HG03565 (cell line): Measurements from ENCODE around the gene RNU6-8.

Experiments
- ATAC-seq: cut with Tn5 transposase; IDR thresholded peaks from one replicate; pipeline ENCODE4 v1.9.1; 2021; ENCODE audit warnings: mild to moderate bottlenecking, moderate library complexity; ENCODE audit not compliant: unreplicated experiment

RNU6-8 gene

DNA sequence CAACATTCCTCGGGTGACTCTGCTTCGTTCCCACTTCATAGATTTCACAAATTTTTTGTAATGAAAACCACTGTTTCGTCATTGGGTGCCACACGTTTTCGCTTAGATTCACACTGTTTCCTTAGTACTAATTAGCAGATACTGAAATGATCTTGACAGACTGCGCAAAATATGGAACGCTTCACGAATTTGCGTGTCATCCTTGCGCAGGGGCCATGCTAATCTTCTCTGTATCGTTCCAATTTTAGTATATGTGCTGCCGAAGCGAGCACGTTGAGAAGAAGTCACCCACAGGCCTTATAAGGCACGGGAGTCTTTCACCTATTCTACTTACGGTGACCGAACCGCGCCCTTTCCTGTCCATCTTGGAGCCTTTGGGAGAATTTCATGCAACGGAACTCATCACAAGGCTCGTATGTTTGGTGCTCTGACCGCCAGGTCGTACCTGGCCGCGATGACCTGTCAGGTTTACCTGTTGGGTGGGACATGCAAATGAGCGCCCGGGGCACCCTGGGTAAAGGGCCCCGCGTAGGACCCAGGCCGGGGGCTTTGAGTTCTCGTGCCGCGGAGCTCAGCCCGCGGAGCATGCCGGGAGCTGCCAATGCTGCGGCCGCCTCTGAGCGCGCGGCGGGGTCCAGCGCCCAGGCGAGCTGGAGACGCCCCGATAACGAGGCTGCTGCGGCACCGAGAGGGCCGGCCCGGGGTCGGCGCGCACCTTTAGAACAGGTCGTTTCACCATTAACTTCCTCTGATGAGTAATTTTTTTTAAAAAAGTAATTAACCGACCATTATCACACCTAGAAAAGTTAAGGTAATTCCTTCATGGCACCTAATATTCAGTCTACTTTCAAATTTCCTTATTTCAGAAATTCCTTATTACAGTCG lies at the start of gene RNU6-8:
TSS of gene RNU6-8 (minus strand) at position 272 of the 885 bp plus-strand sequence.
- peak; percentile 50 for ATAC-seq

- peak; percentile 86 for ATAC-seq
Observed at GRCh38 chr14:32252030-32252670, 49.1 kb upstream of the RNU6-8 start.

GRCh38 chr14:32251530-32251929 lies 48.5 kb upstream of the RNU6-8 start:
- no peak for ATAC-seq

DNA sequence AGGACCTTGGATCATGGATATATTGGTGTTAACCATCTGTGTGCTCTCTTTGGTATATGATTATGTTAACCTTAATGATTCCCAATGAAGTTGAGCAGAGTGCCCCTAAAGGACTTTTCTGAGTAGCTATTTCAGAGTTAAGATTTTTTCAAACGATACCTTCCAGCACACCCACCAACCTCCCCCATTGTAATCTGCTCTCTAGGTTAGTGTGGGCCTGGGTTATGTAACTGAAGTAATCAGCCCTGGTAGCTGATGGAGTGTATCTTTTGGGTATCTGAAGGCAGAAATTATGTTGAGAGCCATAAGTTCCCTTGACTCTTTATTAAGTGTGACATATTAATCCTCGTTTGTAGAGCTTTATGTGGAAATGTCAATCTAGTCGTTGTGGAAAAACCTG lies 47.6 kb upstream of the RNU6-8 start:
- ATAC-seq = no peak

DNA sequence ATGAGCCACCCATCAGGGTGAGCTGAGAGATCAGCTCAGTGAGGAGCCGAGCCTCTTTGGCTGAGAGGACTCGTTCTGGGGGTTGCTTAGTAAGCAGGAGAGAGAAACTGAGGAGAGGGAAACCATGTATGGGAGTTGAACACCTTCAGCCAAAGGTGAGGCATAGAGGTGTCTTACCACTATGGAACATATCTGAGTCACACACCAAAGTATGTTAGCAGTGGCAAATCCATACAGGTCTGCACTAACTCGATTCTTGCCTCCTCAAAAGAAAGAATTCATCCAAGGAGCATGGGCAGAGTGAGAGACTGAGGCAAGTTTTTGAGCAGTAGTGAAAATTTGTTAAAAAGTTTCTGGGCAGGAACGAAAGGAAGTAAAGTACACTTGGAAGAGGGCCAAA lies 46.7 kb upstream of the RNU6-8 start:
- no peak for ATAC-seq

GRCh38 chr14:32249371-32249770 lies 46.3 kb upstream of the RNU6-8 start:
- no peak for ATAC-seq

DNA sequence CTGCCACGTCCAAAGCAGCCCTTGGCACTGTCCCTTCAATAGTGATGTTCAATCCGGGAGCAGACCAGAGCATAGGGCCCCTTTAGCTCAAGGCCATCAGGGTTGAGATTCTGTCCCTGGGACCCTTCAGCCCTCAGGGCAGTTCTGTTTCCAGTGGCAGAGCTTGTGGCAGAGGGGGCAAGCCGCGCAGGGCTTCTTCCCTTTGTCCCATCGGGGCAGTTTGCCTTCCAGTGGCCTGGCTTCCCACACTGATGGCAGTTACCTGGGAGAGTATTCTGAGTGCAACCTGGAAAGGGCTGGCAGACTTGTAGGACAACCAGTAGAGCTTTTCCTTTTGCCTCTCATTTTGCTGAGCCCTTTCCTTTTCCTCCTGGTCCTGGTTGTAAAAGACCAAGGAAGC lies 43.7 kb upstream of the RNU6-8 start:
- no peak for ATAC-seq

DNA sequence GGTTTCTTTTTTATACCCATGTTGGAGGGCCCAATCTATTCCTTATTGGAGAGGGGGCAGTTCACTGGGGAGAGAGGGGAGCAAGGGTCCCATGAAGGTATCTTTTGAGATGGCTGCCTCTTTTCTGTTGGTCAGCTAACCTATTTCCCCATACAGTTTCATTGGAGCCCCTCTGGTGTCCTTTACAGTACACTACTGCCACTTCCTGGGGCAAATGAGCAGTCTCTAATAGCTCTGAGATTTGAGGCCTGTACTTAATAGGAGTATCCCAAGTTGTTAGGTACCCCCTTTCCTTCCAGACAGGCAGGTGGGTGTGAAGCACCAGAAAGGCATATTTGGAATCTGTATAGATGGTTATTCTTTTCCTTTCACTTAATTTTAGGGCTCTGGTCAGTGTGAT lies 41.3 kb upstream of the RNU6-8 start:
- ATAC-seq = no peak

GRCh38 chr14:32233260-32233659 lies 30.2 kb upstream of the RNU6-8 start:
- ATAC-seq = no peak

GRCh38 chr14:32232481-32232880 lies 29.4 kb upstream of the RNU6-8 start:
- no peak for ATAC-seq

DNA sequence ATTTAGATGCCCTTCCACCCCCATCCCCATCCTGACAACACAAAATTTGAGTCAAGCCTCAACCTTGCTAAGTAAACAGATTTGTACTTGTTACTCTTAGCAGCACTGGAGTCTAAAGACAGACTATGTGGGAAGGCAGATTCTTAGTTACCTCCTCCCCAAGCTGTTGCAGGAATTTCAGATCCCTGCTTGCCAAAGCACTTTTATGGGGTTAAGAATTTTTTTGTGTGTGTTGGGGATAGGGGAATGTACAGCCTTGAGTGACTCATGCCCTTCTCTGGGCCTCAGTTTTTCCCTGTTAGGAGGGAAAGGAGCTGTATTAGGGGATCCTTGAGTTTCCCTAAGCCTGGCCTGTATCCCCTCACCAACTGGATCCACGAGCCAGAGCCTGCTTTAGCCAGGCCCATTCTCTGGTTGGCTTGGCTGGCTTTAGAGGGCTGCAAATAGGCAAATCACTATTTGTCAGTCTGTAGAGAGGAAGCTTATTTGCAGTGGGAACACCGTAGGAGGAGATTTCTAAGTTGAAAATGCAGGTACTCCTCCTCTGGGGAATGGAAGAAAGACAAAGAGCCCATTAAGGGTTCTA lies 27.7 kb upstream of the RNU6-8 start:
- ATAC-seq = no peak

DNA sequence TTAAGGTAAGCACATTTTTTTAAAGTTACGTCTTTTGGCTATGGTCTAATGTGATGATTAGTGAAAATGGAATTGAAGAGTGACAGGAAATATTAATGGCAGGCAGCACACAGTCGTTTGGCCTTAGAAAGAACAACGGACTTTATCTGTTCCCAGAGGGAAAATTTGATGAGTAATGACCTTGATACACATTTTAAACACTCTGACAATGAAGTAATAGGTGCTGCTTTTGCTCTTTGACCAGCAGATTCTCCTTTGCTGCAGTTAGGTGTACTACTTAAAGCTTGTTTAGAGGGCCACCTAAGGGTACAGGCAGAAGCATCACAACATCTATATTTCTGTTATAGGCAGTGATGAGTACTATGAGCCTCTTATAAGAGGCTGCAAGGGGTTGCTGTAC lies 27.1 kb upstream of the RNU6-8 start:
- no peak for ATAC-seq

GRCh38 chr14:32226056-32226455 lies 23.0 kb upstream of the RNU6-8 start:
- ATAC-seq = no peak

DNA sequence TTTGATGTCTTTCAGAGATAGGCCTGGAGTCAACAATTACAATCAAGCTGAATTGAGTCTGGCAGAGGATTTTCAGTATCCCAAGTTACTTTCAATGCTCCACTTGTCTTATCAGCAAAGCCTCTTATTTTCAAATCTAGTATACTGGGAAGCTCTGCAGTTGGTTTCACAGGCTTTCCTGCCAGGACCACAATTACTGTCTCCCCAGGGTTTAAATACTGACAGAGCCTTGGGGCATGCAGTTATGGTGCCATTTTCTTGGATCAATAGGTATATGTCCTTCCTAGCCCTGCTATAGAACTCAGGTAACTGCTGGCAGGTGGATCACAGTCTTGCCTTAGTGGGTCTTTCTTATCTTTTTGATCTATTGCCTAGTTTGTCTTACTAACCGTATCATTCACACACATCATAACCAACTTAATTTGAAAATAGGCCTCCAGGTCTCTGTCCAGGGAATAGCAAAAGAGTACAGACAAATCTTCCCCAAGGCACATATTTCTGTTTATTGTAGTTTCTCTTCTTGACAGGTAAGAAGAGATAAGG lies 22.4 kb upstream of the RNU6-8 start:
- no peak for ATAC-seq

GRCh38 chr14:32224737-32225377 lies 21.8 kb upstream of the RNU6-8 start:
- peak; percentile 54 for ATAC-seq

DNA sequence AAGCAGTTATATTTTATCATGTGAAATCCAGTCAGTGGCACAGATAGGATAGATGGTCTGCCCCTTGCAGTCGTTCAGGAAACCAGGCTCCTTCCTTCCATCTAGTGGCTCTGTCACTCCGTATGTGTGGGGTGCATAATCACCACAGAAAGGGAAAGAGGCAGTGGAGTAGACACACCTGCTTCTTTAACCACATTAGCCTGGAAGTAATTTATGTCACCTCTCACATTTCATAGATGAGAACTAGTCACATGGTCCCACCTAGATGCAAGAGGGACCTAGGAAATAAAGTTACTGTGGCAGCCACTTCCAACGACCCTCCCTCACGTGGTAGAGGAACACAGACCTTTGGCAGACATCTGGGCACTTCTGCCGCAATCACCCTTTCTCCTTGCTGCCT lies 14.2 kb upstream of the RNU6-8 start:
- ATAC-seq = no peak

DNA sequence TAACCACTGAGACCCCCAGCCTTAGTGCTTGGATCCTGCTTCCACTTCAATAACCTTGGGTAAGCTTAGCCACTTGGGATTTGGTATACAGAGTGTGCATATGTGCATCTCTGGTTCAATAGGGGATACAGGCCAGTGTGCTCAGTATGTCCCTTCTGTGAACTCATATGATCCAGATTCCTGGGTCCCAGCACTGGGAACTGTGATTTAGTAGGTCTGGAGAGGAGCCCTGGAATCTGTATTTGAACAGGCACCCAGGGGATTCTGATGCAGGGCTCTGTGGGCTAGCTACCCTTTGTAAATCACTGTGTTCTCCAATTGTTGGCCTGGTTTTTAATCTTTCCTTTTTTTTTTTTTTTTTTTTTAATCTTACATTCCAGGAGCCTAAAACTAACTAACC lies 9.8 kb upstream of the RNU6-8 start:
- no peak for ATAC-seq

DNA sequence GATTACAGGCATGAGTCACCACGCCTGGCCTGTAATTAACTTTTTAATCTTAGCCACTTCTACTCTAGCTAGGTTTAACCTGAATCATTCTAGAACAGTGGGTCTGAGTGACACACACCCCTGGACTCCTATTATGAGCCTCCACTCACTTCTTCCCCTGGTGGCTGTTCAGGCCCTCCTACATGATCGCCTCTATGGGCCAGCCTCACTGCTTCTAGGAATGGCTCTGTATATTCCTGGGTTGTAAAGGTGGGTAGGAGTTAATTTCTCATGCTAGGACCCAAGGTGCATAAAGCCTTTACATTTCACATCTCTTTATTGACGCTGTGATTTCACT lies 8.0 kb upstream of the RNU6-8 start:
- ATAC-seq = no peak

- no peak for ATAC-seq
Observed at GRCh38 chr14:32209471-32209870, 6.4 kb upstream of the RNU6-8 start.

DNA sequence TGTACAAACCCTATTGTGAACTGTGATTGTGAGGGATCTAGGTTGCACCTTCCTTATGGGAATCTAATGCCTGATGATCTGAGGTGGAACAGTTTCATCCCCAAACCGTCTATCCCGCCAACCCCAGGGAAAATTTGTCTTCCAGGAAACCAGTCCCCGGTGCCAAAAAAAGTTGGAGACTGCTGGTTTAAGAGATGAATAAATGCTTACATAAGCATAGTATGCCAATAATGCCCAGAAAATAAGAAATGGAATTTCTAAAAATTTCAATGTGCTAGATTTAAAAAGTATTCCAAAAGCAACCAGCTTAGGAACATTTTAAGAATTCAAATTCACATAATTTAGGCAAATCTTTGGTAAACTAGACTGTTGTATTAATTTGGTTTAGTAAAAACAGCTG lies 5.4 kb upstream of the RNU6-8 start:
- ATAC-seq = no peak

DNA sequence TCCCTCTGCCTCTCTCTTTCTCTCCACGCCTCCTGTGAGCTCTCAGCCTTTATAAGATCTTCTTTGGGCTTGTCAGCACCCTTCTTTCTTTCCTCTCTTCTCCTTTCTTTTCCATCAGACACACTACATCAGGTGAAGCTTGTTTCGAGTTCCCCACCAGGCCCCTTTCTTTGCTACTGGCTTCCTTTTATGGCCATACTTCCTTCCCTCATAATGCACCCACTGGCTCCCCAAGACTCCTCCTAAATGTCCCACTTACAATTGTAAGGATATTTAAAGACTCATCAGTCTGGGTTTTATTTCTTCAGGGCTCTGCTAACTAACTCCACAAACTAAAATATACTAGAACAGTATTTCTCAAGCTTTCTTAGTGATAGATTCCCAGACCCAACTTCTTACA lies 3.5 kb upstream of the RNU6-8 start:
- no peak for ATAC-seq
